HG03565 (cell line): ENCODE data around the gene DUSP28.
A peak's percentile ranks its signal among the peaks of the same experiment; 100 is the strongest.
"Not testable (repeated sequence)": the region's sequence is repeated elsewhere in the genome, so short reads cannot be mapped to it uniquely, and the experiment has no call there.

Experiments
- ATAC-seq: cut with Tn5 transposase; IDR thresholded peaks from one replicate; pipeline ENCODE4 v1.9.1; 2021; ENCODE audit warnings: mild to moderate bottlenecking, moderate library complexity; ENCODE audit not compliant: unreplicated experiment

DUSP28 gene

GRCh38 chr2:240558236-240558761, 1.9 kb upstream of the DUSP28 start:
- no peak for ATAC-seq

GRCh38 chr2:240559286-240559685, 871 bp upstream of the DUSP28 start:
- no peak for ATAC-seq

GRCh38 chr2:240560480-240561324, 545 bp downstream of the DUSP28 start:
- peak; percentile 36 for ATAC-seq

- ATAC-seq = no peak
Observed at GRCh38 chr2:240561325-240561971, 1.3 kb downstream of the DUSP28 start.

GRCh38 chr2:240563231-240563630, 3.1 kb downstream of the DUSP28 start:
- not testable (repeated sequence) for ATAC-seq

- ATAC-seq = no peak
Observed at GRCh38 chr2:240563951-240564560, 3.9 kb downstream of the DUSP28 start.

GRCh38 chr2:240564561-240565332, 4.6 kb downstream of the DUSP28 start:
- ATAC-seq = no peak

- peak; percentile 20 for ATAC-seq
Observed at GRCh38 chr2:240565333-240566202, 5.4 kb downstream of the DUSP28 start.

GRCh38 chr2:240566203-240567136, 6.3 kb downstream of the DUSP28 start:
- ATAC-seq = peak; percentile 20

- ATAC-seq = no peak
Observed at GRCh38 chr2:240567137-240567871, 7.1 kb downstream of the DUSP28 start.

- ATAC-seq = peak; percentile 21
Observed at GRCh38 chr2:240567872-240568677, 7.9 kb downstream of the DUSP28 start, which contains the start of gene RNPEPL1. TSS of gene RNPEPL1 (plus strand) at chr2:240568484. CDS start at chr2:240568587, 103 bp downstream.

- peak; percentile 18 for ATAC-seq
Observed at GRCh38 chr2:240568678-240569522, 8.7 kb downstream of the DUSP28 start.

GRCh38 chr2:240569523-240569997, 9.4 kb downstream of the DUSP28 start:
- ATAC-seq = no peak

GRCh38 chr2:240569998-240570530, 9.9 kb downstream of the DUSP28 start:
- no peak for ATAC-seq

GRCh38 chr2:240570531-240571313, 10.6 kb downstream of the DUSP28 start:
- no peak for ATAC-seq
